ENCODE results near the gene TRERF1.
"Not testable (repeated sequence)": the region's sequence is repeated elsewhere in the genome, so short reads cannot be mapped to it uniquely, and the experiment has no call there.

DNA sequence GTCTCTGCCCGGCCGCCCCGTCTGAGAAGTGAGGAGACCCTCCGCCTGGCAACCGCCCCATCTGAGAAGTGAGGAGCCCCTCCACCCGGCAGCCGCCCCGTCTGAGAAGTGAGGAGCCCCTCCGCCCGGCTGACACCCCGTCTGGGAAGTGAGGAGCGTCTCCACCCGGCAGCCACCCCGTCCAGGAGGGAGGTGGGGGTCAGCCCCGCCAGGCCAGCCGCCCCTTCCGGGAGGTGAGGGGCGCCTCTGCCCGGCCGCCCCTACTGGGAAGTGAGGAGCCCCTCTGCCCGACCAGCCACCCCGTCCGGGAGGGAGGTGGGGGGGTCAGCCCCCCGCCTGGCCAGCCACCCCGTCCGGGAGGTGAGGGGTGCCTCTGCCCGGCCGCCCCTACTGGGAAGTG is 14.7 kb upstream of the TRERF1 start:
- TF ChIP-seq CTCF, POLR2A (IDR thresholded peaks at IDR 0.05): not testable (repeated sequence)

Measured in testis (tissue), 2 donors.